Measurements from ENCODE around the gene RETREG3.
A peak's percentile ranks its signal among the peaks of the same experiment; 100 is the strongest.
"Not testable (repeated sequence)": the region's sequence is repeated elsewhere in the genome, so short reads cannot be mapped to it uniquely, and the experiment has no call there.

RETREG3 gene

GRCh38 chr17:42555961-42556617, 53.1 kb downstream of the RETREG3 start:
- not testable (repeated sequence) for H3K27ac Mint-ChIP-seq; DNase-seq; ATAC-seq; H3K36me3 Mint-ChIP-seq (ENCODE audit: low read depth); H3K9me3 Mint-ChIP-seq; H3K27me3 Mint-ChIP-seq
- peak overlapping the region; percentile 86 for H3K4me3 Mint-ChIP-seq
- peaks cover 24% of the 10 kb centered on the region for H3K4me1 Mint-ChIP-seq

- Mint-ChIP-seq H3K9me3 (no peaks in the 10 kb centered on the region), H3K27me3 (no peaks in the 10 kb centered on the region)
- no peak for DNase-seq
These were observed 54.0 kb downstream of the RETREG3 start for GRCh38 chr17:42555122-42555622.

GRCh38 chr17:42554250-42555121, 54.7 kb downstream of the RETREG3 start:
- H3K36me3 Mint-ChIP-seq (ENCODE audit: low read depth): no peaks in the 10 kb centered on the region
- H3K27me3 Mint-ChIP-seq: no peaks in the 10 kb centered on the region
- H3K27ac Mint-ChIP-seq: peak overlapping the region; percentile 86
- H3K9me3 Mint-ChIP-seq: no peaks in the 10 kb centered on the region
- peak; percentile 91 for ATAC-seq
- peak overlapping the region; percentile 86 for H3K4me3 Mint-ChIP-seq
- H3K4me1 Mint-ChIP-seq: peaks cover 22% of the 10 kb centered on the region
- DNase-seq: peak; percentile 88

More at GRCh38 chr17:42555122-42555622, 54.0 kb downstream of the RETREG3 start:
- Mint-ChIP-seq H3K27ac (peak overlapping the region; percentile 86), H3K4me1 (peaks cover 22% of the 10 kb centered on the region), H3K4me3 (peak overlapping the region; percentile 86), H3K36me3 (ENCODE audit: low read depth) (no peaks in the 10 kb centered on the region)
- ATAC-seq: no peak

GRCh38 chr17:42553866-42554249, 55.3 kb downstream of the RETREG3 start:
- Mint-ChIP-seq H3K9me3 (no peaks in the 10 kb centered on the region), H3K4me1 (peaks cover 28% of the 10 kb centered on the region), H3K27ac (peak overlapping the region; percentile 86), H3K4me3 (peak overlapping the region; percentile 86), H3K36me3 (ENCODE audit: low read depth) (no peaks in the 10 kb centered on the region), H3K27me3 (no peaks in the 10 kb centered on the region)
- ATAC-seq (peak; percentile 13), DNase-seq (no peak)

GRCh38 chr17:42553161-42553818, 55.9 kb downstream of the RETREG3 start:
- H3K4me1 Mint-ChIP-seq: peaks cover 30% of the 10 kb centered on the region
- peak overlapping the region; percentile 86 for H3K4me3 Mint-ChIP-seq
- no peaks in the 10 kb centered on the region for H3K27me3 Mint-ChIP-seq
- no peak for ATAC-seq
- DNase-seq: no peak
- peak overlapping the region; percentile 86 for H3K27ac Mint-ChIP-seq
- no peaks in the 10 kb centered on the region for H3K36me3 Mint-ChIP-seq (ENCODE audit: low read depth)
- no peaks in the 10 kb centered on the region for H3K9me3 Mint-ChIP-seq

- peaks cover 30% of the 10 kb centered on the region for H3K4me1 Mint-ChIP-seq
- not testable (repeated sequence) for ATAC-seq; H3K9me3 Mint-ChIP-seq; DNase-seq; H3K36me3 Mint-ChIP-seq (ENCODE audit: low read depth); H3K27me3 Mint-ChIP-seq
- H3K4me3 Mint-ChIP-seq: peak within 1 kb of the TSS; percentile 86
- H3K27ac Mint-ChIP-seq: peak within 1 kb of the TSS; percentile 86
These were observed 56.4 kb downstream of the RETREG3 start, which contains the start of gene HSD17B1 for GRCh38 chr17:42552736-42553135. Gene HSD17B1 (plus strand): TSS chr17:42552923. CDS start chr17:42552934, 11 bp downstream.

- no peaks in the 10 kb centered on the region for H3K9me3 Mint-ChIP-seq
- peak overlapping the region; percentile 36 for H3K4me3 Mint-ChIP-seq
- no peak for ATAC-seq
- no peak for DNase-seq
- no peaks in the 10 kb centered on the region for H3K36me3 Mint-ChIP-seq (ENCODE audit: low read depth)
- H3K4me1 Mint-ChIP-seq: peaks cover 21% of the 10 kb centered on the region
- no peaks in the 10 kb centered on the region for H3K27me3 Mint-ChIP-seq
- H3K27ac Mint-ChIP-seq: no peak overlapping the region
These were observed 60.0 kb downstream of the RETREG3 start for GRCh38 chr17:42548993-42549755.

- Mint-ChIP-seq H3K4me3 (peak overlapping the region; percentile 36), H3K4me1 (peaks cover 14% of the 10 kb centered on the region), H3K9me3 (no peaks in the 10 kb centered on the region), H3K27me3 (no peaks in the 10 kb centered on the region), H3K27ac (no peak overlapping the region), H3K36me3 (ENCODE audit: low read depth) (no peaks in the 10 kb centered on the region)
- ATAC-seq (peak; percentile 69), DNase-seq (peak; percentile 84)
These were observed 60.9 kb downstream of the RETREG3 start for GRCh38 chr17:42548070-42548837.

GRCh38 chr17:42547698-42548069, 61.5 kb downstream of the RETREG3 start:
- H3K27me3 Mint-ChIP-seq: no peaks in the 10 kb centered on the region
- ATAC-seq (no peak), DNase-seq (no peak)
- no peak overlapping the region for H3K4me3 Mint-ChIP-seq
- peaks cover 13% of the 10 kb centered on the region for H3K4me1 Mint-ChIP-seq
- H3K36me3 Mint-ChIP-seq (ENCODE audit: low read depth): peaks cover 1% of the 10 kb centered on the region
- no peak overlapping the region for H3K27ac Mint-ChIP-seq
- no peaks in the 10 kb centered on the region for H3K9me3 Mint-ChIP-seq

- Mint-ChIP-seq H3K27ac (no peak overlapping the region), H3K27me3 (no peaks in the 10 kb centered on the region), H3K9me3 (no peaks in the 10 kb centered on the region), H3K4me1 (peaks cover 11% of the 10 kb centered on the region), H3K4me3 (no peak overlapping the region), H3K36me3 (ENCODE audit: low read depth) (peaks cover 1% of the 10 kb centered on the region)
- no peak for ATAC-seq
- no peak for DNase-seq
These were observed 62.1 kb downstream of the RETREG3 start for GRCh38 chr17:42547001-42547461.

GRCh38 chr17:42545755-42546505, 63.2 kb downstream of the RETREG3 start:
- peaks cover 19% of the 10 kb centered on the region for H3K4me1 Mint-ChIP-seq
- not testable (repeated sequence) for ATAC-seq

GRCh38 chr17:42544874-42545283, 64.3 kb downstream of the RETREG3 start:
- H3K4me3 Mint-ChIP-seq: no peak overlapping the region
- H3K4me1 Mint-ChIP-seq: peaks cover 28% of the 10 kb centered on the region
- ATAC-seq (no peak), DNase-seq (no peak)
- no peak overlapping the region for H3K27ac Mint-ChIP-seq
- H3K27me3 Mint-ChIP-seq: no peaks in the 10 kb centered on the region
- no peaks in the 10 kb centered on the region for H3K9me3 Mint-ChIP-seq
- H3K36me3 Mint-ChIP-seq (ENCODE audit: low read depth): peaks cover 3% of the 10 kb centered on the region

More at GRCh38 chr17:42545755-42546505, 63.2 kb downstream of the RETREG3 start:
- not testable (repeated sequence) for H3K36me3 Mint-ChIP-seq (ENCODE audit: low read depth); H3K27ac Mint-ChIP-seq; H3K9me3 Mint-ChIP-seq; H3K4me3 Mint-ChIP-seq; DNase-seq; H3K27me3 Mint-ChIP-seq
